Cardiac fibroblast (primary cell): ENCODE results near the gene RPL28.

Experiments
- DNase-seq, 2 donors: peaks; one replicate each; pipeline versions ENCODE4 v3.0.0 to v3.0.0-alpha.2; 2010; ENCODE audit warnings: low read depth in 2 of 2
- H3K4me3 ChIP-seq, 2 donors: replicated peaks in 1 of 2; 1 replicate in 1 of 2; 2 replicates in 1 of 2; pipeline ENCODE4 v1.5.1; 2011; ENCODE audit warnings: low read depth in 2 of 2, low read length in 2 of 2, mild to moderate bottlenecking in 2 of 2, moderate library complexity in 1 of 2
- TF ChIP-seq, protein P1 (sequence below): IDR thresholded peaks from one replicate; pipeline ENCODE4 v1.5.1; 2011; ENCODE audit warnings: low read depth, mild to moderate bottlenecking, low read length, inconsistent platforms

The RPL28 gene

DNA sequence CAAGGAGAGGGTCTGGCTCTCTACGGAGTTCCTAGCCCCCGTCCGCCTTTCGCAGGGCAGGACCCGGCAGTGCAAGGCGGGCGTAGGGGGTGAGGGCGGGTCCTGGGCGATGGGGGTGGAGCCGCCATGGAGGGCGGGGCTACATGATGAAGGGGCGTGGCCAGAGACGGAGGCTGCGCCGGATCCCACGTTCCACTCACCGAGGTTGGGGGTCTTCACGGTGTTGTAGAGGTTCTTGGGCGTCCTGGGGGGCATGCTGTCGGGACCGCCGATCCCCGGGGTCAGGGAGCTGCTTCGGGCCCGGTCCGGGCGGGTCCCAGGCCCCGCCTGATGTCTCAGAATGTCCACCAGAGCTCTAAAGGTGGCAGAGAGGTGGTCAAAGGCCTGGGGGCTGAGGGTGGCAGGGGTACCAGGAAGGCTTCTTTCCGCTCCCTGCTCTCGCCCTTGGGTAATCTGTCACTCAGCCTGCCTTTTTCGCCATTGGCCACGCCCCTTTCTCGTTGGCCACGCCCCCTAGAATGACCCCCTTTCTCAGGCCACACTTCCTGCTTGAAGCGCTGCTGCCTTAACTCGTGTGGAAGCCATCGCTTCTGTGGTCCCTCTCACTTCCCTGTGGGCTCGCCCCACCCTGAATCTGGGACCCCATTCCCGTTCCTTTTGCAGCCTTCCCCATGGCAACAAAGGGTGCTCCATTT is 54.8 kb downstream of the RPL28 start:
- no peak overlapping the region for H3K4me3 ChIP-seq
- TF ChIP-seq, protein P1, sequence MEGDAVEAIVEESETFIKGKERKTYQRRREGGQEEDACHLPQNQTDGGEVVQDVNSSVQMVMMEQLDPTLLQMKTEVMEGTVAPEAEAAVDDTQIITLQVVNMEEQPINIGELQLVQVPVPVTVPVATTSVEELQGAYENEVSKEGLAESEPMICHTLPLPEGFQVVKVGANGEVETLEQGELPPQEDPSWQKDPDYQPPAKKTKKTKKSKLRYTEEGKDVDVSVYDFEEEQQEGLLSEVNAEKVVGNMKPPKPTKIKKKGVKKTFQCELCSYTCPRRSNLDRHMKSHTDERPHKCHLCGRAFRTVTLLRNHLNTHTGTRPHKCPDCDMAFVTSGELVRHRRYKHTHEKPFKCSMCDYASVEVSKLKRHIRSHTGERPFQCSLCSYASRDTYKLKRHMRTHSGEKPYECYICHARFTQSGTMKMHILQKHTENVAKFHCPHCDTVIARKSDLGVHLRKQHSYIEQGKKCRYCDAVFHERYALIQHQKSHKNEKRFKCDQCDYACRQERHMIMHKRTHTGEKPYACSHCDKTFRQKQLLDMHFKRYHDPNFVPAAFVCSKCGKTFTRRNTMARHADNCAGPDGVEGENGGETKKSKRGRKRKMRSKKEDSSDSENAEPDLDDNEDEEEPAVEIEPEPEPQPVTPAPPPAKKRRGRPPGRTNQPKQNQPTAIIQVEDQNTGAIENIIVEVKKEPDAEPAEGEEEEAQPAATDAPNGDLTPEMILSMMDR = no peak

DNA sequence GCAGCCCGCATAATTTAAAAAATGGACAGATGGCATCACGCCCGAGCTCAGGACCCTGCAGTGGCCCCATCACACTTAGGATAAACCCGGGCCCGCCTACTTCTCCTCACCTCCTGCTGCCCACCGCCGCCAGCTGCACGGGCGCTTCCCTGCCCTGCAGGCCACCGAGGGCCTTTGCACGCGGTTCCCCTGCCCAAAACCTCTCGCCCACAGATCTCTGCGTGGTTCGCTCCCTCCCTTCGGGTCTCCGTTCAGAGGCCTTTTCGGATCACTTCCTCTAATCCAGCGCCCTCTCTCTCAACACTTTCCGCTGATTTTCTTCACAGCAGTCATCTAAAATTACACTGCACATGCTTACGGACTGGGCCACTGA is 55.6 kb downstream of the RPL28 start:
- H3K4me3 ChIP-seq = no peak overlapping the region
- no peak for DNase-seq
- TF ChIP-seq, protein P1 = no peak

More for the DNA sequence above, 54.8 kb downstream of the RPL28 start:
- DNase-seq = no peak

DNA sequence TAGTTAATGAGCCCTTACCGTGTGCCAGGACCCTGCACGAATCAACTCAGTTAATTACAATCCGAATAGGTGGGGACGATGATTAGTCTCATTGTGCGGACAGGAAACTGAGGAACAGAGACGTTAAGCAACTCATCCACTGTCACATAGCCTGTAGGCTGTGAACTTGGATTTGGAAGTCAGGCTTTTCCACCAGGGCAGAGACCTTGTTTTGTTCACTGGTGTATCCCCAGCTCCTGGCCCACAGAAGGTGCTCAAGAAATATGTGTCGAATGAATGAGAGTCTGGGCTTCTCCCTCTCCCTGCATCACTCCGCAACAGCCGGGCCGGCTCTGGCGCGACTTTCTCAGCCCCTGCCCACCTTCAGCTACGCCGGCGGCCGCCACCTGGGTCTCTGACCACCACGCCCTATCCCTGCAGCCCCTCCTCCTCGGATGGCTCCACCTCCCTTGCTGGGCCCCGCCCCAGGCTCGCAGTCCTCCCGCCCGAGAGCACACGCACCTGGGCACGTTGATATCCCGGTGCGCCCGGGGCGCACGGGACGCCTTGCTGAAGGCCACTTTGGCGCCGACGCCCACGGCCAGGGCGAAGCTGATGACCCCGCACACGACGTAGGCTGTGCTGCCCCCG is 56.1 kb downstream of the RPL28 start:
- H3K4me3 ChIP-seq = no peak overlapping the region
- no peak for DNase-seq
- TF ChIP-seq, protein P1 = no peak

DNA sequence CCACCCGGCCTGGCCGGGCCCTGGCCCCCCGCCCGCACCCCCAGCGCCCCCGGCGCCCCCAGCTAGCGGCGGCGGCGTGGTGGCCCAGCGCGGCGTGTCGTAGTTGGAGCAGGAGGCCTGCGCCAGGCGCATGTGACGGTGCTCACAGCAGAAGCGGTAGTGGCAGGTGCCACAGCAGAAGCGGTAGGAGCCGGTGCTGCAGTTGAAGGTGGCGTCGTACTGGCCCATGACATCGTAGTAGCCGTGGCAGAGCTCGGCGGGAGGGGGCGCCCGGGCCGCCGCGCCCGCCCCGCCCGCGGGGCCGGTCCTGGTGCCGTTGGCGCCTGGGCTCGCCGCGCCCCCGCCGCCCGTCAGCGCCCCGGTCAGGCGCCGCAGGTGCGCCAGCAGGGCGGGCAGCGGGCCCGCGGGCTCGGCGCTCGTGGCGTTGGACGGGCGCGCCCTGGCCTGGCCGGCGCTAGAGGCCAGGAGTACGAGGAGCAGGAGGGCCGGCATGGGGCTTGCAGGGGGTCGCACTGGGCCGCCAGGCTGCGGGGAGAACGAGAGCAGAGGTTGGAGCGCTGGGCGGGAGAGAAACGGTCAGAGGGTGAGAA is 56.7 kb downstream of the RPL28 start:
- no peak for DNase-seq
- TF ChIP-seq, protein P1 = no peak
- no peak overlapping the region for H3K4me3 ChIP-seq

DNA sequence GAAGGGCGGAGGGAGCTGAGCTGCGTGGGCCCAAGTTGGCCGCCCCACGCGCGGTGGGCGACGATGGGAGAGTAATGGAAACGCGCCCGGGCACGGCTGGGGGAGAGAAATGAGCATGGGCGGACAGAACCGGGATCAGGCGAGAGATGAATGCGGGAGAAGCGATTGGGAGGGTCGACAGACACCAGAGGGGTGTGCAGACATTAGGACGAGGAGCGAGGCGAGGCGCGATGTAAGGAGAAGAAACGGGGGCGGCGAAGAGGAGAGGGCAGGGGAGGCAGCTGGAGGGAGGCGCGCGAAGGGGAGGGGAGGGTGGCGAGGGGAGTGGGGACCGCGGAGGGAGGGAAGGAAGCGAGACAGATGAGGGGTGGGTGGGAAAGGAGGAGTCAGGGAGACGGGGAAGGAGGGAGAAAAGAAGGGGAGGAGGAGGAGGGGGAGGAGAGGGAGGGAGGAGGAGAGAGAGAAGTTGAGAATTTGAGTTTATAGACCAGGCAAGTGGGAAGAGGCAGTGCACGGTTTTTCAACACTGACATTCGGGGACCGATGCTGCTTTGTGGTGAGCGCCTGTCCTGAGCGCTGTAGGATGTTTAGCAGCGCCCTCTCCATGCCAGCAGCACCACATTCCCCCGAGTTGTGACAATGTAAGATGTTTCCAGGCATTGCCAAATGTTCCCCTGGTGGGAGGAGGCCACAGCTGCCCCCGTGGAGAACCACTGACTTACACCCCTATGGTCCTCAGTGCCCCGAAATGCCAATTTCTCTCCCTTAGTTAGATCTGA is 57.5 kb downstream of the RPL28 start, which contains the start of gene SHISA7:
Gene SHISA7, minus strand, starts transcription at position 256 of the 779 bp plus-strand sequence. CDS start 437 bp downstream, outside the sequence.
- no peak within 1 kb of the TSS for H3K4me3 ChIP-seq
- DNase-seq = no peak
- TF ChIP-seq, protein P1 = no peak

DNA sequence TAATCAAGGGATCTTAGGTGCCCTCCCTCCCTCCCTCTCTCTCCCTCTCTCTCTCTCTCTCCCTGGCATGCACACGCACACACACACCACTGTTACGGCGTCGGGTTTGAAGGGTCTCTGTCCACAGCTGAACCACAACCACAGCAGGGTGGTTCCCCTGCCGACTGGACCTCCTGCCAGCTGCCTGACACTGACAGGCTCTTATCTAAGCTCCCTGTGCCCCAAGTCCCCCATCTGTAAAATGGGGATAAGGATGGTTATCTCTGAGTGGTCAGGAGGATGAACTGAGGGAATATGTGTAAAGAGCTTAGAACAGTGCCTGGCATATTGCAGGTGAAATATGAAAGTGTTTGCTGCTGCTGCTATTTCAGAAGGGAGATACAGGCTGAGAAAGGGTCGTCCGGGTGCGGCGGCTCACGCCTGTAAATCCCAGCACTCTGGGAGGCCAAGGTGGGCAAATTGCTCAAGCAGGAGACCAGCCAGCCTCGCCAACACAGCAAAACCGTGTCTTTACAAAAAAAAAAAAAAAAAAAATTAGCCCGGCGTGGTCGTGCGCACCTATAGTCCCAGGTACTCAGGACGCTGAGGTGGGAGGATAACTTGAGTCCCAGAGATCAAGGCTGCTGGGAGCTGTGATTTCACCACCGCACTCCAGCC is 58.2 kb downstream of the RPL28 start:
- TF ChIP-seq, protein P1 = no peak
- no peak overlapping the region for H3K4me3 ChIP-seq
- no peak for DNase-seq
